ENCODE measurements around the gene NUP210L. TPM values are rescaled to one million over a fixed set of nuclear protein-coding genes. Genes with fewer than 3 reads are reported as not detected.

The NUP210L gene
- total RNA-seq, 6 experiments from 2014 or later, result not detected

GRCh38 chr1:153978274-153978909, 176.5 kb downstream of the NUP210L start:
- H3K27me3 Mint-ChIP-seq (ENCODE audit: insufficient read depth), result peaks cover 5% of the 10 kb centered on the region
- DNase-seq, result no peak
- peak overlapping the region; percentile 98 for H3K4me3 Mint-ChIP-seq
- H3K4me1 Mint-ChIP-seq (ENCODE audit: low read depth), result peaks cover 26% of the 10 kb centered on the region
- H3K27ac Mint-ChIP-seq, result peak overlapping the region; percentile 89
- no peak for TF ChIP-seq CTCF (IDR thresholded peaks at IDR 0.05)
- peaks cover 51% of the 10 kb centered on the region for H3K36me3 Mint-ChIP-seq (ENCODE audit: low read depth)
- H3K9me3 Mint-ChIP-seq, result no peaks in the 10 kb centered on the region

- Mint-ChIP-seq H3K4me3 (peak within 1 kb of the TSS; percentile 98), H3K4me1 (ENCODE audit: low read depth) (peaks cover 26% of the 10 kb centered on the region), H3K36me3 (ENCODE audit: low read depth) (peaks cover 45% of the 10 kb centered on the region)
Observed at GRCh38 chr1:153977250-153978240, 177.3 kb downstream of the NUP210L start, which contains the start of gene JTB. TSS of gene JTB (minus strand) at chr1:153977674. CDS start at chr1:153977252, 422 bp downstream.

GRCh38 chr1:153976819-153977249, 178.0 kb downstream of the NUP210L start:
- H3K27me3 Mint-ChIP-seq (ENCODE audit: insufficient read depth), result peaks cover 8% of the 10 kb centered on the region
- no peak for DNase-seq
- no peak for TF ChIP-seq CTCF (IDR thresholded peaks at IDR 0.05)
- no peaks in the 10 kb centered on the region for H3K9me3 Mint-ChIP-seq
- peaks cover 38% of the 10 kb centered on the region for H3K36me3 Mint-ChIP-seq (ENCODE audit: low read depth)
- peak overlapping the region; percentile 98 for H3K4me3 Mint-ChIP-seq
- peaks cover 26% of the 10 kb centered on the region for H3K4me1 Mint-ChIP-seq (ENCODE audit: low read depth)
- peak overlapping the region; percentile 87 for H3K27ac Mint-ChIP-seq

More at GRCh38 chr1:153977250-153978240, 177.3 kb downstream of the NUP210L start, which contains the start of gene JTB:
- DNase-seq, result peak; percentile 79
- H3K27me3 Mint-ChIP-seq (ENCODE audit: insufficient read depth), result peaks cover 8% of the 10 kb centered on the region
- H3K9me3 Mint-ChIP-seq, result no peaks in the 10 kb centered on the region
- peak within 1 kb of the TSS; percentile 89 for H3K27ac Mint-ChIP-seq
- no peak; the same call in 1 of the 2 replicates for TF ChIP-seq CTCF (IDR thresholded peaks at IDR 0.05)

- Mint-ChIP-seq H3K27me3 (ENCODE audit: insufficient read depth) (peaks cover 8% of the 10 kb centered on the region), H3K9me3 (no peaks in the 10 kb centered on the region), H3K4me1 (ENCODE audit: low read depth) (peaks cover 26% of the 10 kb centered on the region), H3K27ac (peak overlapping the region; percentile 13; the same call in 1 of the 2 replicates), H3K4me3 (no peak overlapping the region), H3K36me3 (ENCODE audit: low read depth) (peaks cover 27% of the 10 kb centered on the region)
- no peak for TF ChIP-seq CTCF (IDR thresholded peaks at IDR 0.05)
- no peak for DNase-seq
Observed at GRCh38 chr1:153973525-153973924, 181.3 kb downstream of the NUP210L start.

GRCh38 chr1:153973071-153973470, 181.8 kb downstream of the NUP210L start:
- peaks cover 25% of the 10 kb centered on the region for H3K36me3 Mint-ChIP-seq (ENCODE audit: low read depth)
- peaks cover 26% of the 10 kb centered on the region for H3K4me1 Mint-ChIP-seq (ENCODE audit: low read depth)
- DNase-seq, result no peak
- H3K9me3 Mint-ChIP-seq, result no peaks in the 10 kb centered on the region
- H3K4me3 Mint-ChIP-seq, result no peak overlapping the region
- no peak for TF ChIP-seq CTCF (IDR thresholded peaks at IDR 0.05)
- H3K27ac Mint-ChIP-seq, result peak overlapping the region; percentile 13; the same call in 1 of the 2 replicates
- H3K27me3 Mint-ChIP-seq (ENCODE audit: insufficient read depth), result peaks cover 8% of the 10 kb centered on the region

All from HFFc6 (cell line).